Heart left ventricle (tissue), 13 donors: ENCODE results near the gene USP34.

Experiments used
- POLR2A ChIP-seq, 2 donors: fragments of 450-650 bp; IDR thresholded peaks; one replicate each; pipeline ENCODE4 v1.6.1; 2017; ENCODE audit warnings: antibody characterized with exemption in 2 of 2, mild to moderate bottlenecking in 2 of 2, moderate library complexity in 2 of 2
- TF ChIP-seq, protein P1 (sequence below), 12 donors: fragments of 200-600 bp; sonication (generic) in 4 of 12; IDR thresholded peaks; one replicate each; pipeline versions ENCODE4 v1.5.0 to v1.8.0; 2018 to 2022; ENCODE audit warnings: antibody characterized with exemption in 12 of 12, mild to moderate bottlenecking in 5 of 12
- donor health status: ischemic (EF 13 %, LVEDD 7.1; RV severe dilation, severe dysfunction).
- donor health status: DM: no; HTN: yes; CAD: no.
- donor health status: DM: no; HTN: no; CAD: no.
- donor health status: ischemic (EF 25% LVEDD 6.9; RV normal size, moderate dysfunction).
- donor health status: ischemic (EF 25% LVEDD 5.7; RV mildly dilated, moderate dysfunction).
- donor health status: ischemic (EF 35%, LVEDD 5.7; RV mildly dilated, moderate dysfunction).
- donor health status: nonischemic (EF 11% LVEDD 7.7; RV severe dilation, severe dysfunction).
- donor health status: DM: yes; HTN: yes; CAD: no.
- donor health status: PGD.
- donor health status: ischemic (EF 29% LVEDD 5.4; RV normal size, mild dysfunction).
- donor health status: nonischemic (EF 23%, LVEDD 6.1; RV moderate dilation, normal function).

DNA sequence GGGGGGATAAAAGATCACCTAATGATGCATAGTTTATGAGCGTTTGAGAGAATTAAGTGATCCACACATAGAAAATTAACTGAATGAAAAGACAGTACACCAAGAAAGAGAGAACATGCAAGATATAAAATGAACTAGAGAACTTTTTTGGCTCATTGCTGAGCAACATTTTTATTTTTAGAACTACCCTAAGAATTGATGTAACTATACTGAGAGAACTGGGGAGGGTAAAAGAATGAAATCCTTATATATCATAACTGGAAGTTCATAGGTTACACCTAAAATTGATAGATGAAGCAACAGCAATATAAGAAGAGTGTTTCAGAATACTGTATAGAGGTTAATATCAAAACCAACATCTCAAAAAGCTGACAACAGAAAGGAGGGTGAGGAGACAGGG is 55.6 kb downstream of the USP34 start:
- TF ChIP-seq, protein P1, sequence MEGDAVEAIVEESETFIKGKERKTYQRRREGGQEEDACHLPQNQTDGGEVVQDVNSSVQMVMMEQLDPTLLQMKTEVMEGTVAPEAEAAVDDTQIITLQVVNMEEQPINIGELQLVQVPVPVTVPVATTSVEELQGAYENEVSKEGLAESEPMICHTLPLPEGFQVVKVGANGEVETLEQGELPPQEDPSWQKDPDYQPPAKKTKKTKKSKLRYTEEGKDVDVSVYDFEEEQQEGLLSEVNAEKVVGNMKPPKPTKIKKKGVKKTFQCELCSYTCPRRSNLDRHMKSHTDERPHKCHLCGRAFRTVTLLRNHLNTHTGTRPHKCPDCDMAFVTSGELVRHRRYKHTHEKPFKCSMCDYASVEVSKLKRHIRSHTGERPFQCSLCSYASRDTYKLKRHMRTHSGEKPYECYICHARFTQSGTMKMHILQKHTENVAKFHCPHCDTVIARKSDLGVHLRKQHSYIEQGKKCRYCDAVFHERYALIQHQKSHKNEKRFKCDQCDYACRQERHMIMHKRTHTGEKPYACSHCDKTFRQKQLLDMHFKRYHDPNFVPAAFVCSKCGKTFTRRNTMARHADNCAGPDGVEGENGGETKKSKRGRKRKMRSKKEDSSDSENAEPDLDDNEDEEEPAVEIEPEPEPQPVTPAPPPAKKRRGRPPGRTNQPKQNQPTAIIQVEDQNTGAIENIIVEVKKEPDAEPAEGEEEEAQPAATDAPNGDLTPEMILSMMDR (IDR thresholded peaks at IDR 0.05): no peak
- TF ChIP-seq POLR2A (IDR thresholded peaks at IDR 0.05): no peak
